ENCODE data around the gene MAPK11.

MAPK11 gene

DNA sequence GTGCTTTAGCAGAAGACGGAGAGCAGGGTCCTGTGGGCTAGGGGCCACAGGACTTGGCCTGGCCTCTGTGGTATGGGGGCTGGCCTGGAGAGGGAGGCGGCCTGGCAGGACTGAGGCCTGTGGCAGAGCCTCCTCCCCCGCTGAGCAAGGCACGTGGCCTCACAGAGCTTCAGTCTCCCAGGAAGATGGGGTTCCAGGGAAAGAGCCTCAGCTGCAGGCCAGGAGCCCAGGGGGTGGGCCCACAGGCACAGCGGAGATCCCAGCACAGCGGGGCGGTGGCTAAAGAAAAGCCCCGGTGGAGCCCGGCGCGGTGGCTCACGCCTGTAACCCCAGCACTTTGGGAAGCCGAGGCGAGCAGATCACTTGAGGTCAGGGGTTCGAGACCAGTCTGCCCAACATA is 10.9 kb downstream of the MAPK11 start:
- no peak for DNase-seq

DNA sequence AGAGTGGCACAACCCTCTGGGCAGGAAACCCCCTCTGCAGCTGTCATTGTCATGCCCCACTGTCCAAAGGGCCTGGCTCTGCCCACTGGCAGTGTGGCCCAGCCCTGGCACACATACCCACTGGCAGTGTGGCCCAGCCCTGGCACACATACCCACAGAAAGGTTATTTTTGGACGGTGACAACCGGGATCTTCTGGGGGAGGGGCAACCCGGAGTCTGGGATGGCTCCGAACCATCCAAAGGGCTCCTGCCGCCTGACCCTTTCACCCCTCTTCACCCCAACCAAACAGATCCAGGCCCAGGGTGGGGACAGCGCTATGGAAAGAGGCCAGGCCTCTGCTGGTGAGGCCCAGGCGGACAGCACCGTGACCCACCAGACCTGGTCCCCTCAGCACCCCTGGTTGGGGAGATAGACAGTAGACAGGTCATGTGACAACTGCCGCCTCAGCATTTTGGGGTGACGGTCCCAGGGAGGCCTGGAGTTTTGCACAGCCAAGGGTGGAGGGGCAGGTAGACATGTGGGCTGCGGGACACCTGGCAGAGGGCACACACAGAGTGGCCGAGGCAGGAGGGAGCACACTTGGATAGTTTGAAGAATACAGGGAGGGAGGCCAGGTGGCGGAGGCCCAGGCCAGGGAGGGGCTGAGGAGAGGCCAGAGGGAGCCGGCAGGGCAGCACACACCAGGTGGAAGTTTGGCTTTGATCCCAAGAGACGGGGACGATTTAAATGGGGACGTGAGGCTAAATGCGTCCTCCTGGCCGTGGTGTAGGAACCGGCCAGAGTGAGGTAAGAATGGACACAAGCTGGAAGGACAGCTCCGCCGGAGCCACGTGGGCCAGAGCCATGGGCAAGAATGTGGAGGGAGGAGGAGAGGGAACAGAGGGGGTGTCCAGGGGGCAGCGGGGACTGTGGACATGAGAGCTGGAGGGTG is 11.6 kb downstream of the MAPK11 start:
- no peak for DNase-seq

DNA sequence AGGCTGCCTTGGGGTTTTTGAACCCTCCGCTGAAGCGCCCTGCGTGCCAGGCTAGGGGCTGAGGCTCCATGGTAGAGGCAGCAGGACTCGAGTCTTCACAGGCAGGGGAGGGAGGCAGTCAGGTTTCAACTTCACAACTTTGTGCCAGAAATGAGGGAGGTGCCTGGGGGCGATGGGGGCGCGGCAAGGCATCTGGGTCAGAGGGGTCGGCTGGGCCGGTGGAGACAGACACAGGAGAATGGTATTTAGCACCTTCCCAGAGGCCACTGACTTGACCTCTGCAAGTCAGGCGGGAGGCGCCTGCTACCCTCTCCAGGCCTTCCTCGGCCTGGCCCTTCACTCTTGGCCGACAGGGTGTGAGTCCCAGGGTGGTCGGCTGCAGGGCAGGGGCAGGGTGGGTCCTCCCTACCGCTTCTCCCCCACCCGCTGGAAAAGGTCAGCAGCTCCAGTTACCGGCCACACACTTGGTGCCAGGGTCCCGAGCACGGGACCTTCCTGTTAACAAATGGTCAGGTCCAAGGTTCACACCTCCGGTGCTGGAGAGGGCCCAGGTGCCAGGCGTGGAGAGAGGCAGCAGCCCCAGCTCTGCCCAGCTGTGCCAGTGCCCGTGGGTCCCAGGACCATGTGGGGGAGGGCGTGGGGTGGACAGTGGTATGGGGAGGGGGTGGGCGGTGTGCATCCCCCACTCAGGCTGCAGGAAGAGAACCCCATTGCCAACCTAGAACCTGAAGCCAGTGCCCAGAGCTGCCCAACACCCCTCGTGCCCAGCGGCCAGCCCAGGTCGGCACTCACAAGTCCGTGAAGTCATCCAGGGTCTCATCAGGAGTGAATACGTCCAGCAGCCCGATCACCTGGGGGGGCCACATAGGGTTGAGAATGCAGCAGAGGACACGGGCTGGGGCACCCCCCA is 12.5 kb downstream of the MAPK11 start:
- DNase-seq: no peak

DNA sequence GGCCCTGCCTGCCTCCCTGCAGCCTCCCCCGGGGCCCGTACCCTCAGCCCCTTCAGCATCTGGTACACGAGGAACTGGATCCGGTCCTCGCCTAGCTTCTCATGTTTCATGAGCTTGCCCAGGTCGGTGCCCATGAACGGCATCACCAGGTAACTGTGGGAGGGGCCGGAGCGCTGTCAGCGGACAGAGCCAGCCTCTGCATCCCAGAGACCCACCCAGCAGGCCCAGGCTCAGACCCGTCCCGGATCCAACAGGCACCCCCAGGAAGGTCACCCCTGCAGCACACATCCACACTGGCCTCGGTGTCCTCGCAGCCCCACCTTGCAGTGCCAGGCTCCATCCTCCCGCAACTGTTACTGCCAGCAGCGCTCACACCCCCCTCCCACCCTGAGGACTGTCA is 13.1 kb downstream of the MAPK11 start:
- DNase-seq: no peak

DNA sequence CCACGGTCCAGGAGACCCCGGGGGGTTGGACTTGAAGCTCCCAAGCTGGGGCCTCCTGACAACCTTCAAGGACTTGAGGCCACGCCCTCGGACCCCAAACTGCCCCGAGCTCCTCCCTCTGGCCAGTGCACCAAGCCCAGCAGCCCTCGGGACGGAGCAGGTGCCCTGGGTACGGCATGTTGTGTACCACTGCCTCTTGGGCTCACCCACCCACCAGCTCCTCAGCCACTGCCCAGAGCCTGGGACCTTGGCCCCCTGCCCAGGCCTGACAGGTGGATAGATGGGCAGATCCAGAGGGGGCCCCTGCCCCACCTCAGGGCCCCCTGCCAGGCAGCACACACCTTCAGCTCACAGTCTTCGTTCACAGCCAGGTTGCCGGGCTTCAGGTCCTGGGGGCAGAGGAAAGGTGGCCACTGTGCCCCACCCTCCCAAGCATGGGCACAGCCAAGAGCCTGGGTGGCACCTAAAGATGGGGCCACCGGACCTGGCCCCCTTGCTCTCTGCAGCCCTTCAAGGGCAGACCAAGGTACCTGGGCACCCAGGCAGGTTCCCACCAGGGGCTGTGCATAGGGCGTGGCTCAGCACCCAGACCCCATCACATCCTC is 13.8 kb downstream of the MAPK11 start:
- DNase-seq: no peak

DNA sequence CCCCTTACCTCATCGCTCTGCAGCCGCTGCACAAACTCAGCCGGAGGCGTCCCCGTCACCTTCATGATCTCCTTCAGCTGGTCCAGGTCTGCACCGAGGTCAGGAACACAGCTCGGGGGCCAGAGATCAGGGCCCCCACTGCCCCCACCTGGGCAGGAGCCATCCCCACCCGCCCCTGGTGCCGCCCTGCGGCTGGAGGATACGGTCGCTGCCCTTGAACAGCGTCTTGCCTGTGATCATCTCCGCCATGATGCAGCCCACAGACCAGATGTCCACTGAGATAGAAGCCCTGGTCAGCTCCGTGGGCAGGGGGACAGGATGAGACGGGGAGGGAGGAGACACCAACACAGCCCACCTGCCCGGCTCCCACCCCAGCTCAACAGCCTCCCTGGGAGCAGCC is 14.6 kb downstream of the MAPK11 start:
- no peak for DNase-seq

DNA sequence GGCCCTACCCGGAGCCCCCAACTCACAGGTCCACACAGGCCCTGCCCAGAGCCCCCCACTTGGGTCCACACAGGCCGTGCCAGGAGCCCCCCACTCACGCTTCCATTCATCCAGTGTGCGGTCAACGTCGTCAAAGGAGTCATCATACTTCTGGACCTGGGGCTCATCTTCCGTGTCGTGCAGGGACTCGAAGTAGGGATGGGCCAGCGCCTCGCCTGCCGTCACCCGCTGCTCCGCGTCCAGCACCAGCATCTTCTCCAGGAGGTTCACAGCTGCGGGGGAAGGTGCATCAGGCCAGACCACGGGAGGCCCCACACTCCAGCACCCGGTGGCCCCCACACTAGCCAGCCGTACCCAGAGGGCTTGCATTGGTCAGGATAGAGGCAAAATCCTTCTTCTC is 15.1 kb downstream of the MAPK11 start:
- no peak for DNase-seq

DNA sequence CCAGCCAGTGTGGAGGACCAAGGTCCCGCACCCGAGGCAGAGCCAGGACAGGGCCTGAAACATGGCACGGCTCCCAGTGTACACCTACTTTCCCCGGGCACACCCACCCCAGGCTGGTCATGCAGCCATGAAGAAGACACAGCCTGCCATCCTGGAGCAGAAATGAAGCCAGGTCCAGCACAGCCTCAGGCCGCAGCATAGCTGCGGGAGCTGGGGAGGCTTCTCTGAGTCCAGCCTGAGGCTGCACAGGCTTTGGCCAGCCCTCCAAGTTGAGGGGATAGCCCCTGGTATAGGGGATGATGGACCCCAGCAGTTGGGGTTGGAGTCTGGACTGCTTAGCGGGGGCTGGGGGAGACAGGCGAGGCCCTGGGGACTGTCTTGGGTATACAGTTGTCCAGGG is 16.2 kb downstream of the MAPK11 start:
- DNase-seq: no peak

DNA sequence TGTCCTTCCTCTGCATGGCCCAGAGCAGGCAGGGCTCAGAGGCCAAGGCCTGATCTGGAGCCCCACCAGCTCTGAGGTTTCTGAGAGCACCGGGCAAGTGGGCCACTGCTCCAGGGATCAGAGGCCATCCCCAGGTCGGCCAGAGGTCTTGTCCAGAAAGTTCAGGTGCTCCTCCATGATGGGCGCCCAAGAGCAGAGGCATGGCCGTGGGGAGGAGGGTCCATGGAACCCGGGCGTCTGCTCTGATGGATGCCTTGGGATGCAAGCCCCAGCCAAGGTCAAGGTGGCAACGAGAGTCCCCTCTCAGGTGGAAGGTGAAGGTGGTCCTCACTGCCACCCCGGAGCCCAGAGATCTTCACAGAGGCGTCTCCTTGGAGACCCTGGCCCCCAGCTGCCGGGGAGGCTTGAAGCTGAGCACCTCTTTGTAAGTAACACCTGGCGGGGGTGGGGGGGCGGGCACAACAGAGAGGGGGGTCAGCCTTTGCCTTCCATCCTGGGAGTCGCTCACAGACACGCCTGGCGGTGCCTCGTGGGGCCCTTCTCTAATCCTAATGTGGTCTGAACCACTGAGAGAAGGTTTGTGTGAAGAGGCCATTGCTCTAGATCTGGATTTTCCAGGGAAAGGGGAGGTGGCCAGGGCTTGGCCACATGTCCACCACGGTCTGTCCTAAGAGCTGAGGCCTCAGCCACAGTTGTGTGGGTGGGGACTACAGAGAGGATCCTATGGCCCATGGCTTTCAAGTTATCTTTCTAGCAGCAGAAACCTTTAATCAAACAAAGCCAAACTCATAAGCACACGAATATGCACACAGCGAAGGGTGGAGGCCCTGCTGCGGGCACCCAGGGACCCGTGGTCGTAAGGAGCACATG is 16.9 kb downstream of the MAPK11 start:
- no peak for DNase-seq

DNA sequence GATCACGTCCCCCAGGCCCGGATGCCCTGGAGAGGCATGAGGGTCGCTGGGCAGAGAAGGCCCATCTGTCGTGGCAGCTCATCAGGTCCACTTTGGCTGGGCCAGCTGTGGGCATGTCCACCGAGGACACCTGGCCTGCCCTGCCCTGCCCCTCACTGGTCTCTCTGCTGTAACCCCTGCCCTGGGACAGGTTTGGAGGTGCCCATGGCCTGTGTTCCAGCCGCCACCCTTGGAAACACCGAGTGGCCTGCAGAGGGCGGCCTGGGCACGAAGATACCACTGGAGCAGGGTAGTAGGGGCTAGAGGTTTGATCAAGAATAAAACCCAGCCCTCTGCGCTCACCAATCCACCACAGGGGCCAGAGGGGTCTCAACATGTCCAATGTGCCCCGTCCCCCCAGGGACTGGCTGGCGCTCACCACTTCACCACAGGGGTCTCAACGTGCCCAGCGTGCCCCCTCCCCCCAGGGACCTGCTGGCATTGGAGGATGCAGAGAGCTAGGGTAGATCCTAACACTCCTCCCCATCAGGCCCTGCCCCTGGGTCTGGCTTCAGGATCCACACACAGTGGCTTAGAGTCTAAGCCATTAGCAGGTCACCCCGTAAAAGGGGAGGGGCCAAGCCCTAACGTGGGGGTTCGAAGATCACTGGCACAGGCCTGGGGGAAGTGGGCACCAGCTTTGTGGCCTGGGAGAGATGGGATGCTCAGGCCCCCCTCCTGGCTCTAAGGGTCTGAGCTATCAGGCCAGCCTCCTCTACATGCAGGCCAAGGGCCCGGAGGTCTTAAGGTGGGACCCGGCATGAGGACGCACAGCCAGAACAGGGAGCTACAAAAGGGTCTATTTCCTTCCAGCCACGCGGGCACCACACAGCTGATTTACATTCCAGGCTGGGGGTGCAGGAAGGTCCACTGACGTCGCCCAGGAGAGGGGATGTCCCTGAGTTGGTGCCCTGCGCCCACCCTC is 17.8 kb downstream of the MAPK11 start:
- peak; percentile 23 for DNase-seq

DNA sequence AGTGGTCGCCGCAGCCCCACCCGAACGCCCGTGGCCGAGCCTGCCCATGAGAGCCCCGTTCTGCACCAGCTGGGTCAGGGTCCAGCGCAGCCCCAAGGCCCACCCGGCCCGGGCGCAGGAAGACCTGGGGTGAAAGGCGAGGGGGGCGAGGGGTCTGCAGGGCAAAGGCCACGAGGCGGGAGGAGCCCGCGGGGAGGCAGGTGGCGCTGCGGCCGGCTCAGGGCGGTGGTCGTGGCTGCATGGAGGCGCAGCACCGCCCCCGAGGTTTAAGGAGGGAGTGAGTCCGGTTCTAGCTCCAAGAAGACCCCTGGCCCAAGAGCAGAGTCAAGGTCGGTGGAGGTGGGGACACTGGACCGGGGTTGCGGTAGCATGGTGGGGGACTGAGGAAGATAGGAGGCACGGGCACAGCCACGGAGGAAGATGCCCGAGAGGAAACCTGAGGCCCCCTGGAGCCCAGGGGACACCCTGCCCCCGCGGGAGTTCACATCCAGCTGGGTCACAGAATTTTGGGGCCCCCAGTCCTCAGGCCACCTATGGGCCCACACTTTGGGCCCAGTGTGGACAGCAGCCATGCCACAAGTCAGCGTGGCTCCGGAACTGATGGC is 18.6 kb downstream of the MAPK11 start:
- DNase-seq: no peak

DNA sequence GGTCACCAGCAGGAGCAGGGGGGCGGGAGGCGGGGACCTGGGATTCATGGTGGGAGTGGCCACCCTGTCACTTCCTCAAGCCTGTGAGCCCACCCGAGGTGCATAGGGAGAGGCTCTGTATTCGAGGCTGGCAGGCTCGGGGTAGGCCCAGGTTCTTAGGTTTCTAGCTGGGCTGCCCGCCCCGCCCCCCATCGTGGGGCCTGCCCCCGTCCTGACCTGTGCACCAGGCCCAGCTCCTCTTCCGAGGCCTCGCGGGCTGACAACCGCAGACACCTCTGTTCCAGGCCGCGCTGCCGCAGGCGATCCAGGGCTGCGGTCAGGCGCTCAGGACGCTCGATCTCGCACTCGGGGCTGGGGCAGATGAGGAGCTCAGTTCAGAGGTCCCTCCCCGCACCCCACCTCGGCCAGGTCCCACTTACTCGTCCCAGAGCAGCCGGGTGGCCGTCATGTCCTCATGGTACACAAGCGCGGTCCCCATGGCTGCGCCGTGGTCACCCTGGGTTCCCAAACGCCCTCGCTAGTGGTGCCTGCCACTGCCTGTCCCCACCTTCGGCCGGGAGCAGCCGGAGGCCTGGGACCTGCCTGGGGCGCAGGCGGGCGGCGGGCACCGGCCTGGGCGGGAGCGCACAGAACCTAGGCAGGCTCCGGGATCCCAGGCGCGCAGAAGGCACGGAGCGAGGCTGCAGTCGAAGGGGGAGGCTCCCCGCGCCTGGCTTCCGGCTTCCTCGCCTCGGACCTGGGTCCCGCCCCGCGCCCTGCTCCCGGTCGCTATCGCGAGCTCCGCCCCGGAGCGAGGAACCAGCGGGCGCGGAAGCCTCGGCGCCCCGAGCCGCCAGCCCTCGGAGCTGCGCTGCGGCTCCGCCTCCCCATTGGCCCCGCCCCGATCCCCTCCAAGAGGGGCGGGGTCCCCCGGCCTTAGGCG is 19.4 kb downstream of the MAPK11 start, which contains the start of gene HDAC10:
TSS of gene HDAC10 (minus strand) at position 711 of the 922 bp plus-strand sequence. CDS start at position 478, 233 bp downstream.
- DNase-seq: peak; percentile 71

DNA sequence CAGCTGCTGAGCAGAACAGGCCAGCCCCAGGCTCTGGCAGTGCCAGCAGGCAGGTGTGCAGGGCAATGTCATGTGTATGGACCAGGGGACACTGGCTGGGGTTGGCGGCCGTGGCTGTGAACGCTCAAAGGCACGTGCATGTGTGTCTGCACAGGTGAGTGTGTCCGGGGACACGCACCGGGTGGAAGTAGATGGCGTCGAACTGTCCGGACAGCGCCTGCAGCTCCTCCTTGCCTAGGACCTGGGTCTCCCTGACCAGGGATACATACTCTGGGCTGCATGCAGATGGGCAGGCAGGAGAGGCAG is 20.0 kb downstream of the MAPK11 start:
- DNase-seq: no peak

DNA sequence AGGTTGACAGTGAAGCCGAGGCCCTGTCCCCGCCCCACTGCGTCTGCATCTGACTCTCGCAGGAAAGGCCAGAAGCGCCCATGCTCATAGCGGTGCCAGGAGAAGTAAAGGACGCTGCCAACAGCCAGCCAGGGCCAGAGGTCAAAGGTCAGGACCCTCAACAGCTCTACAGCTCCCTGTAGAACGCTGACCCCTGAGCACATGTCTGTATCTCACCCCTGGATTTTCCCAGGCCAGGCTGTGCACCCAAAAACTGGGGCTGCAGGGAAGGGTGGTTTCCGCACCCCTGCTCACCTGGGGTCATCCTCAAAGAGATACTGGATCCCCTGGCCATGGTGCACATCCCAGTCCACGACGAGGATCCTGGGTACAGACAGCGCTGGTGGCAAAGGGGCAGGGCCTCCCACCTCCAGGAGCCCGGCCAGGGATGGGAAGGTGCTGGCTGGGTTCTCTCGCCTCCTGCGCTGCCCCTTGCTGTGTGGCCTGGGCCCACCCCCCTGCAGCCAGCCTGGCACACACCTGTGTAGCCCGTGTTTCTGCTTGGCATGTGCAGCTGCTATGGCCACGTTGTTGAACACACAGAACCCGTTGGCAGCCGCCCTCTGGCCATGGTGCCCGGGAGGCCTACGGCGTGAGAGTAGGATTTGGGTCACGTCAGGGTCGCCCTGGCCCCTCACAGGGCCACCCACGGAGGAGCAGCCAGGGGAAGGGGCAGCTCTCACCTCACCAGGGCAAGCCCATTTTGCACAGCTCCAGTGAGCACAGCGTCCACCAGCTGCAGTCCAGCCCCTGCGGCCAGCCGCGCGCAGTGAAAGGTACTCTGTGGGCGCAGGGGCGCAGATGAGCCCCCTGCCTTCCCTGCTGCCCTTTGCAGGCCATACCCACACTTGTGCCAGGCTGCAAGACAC is 20.6 kb downstream of the MAPK11 start:
- DNase-seq: no peak

DNA sequence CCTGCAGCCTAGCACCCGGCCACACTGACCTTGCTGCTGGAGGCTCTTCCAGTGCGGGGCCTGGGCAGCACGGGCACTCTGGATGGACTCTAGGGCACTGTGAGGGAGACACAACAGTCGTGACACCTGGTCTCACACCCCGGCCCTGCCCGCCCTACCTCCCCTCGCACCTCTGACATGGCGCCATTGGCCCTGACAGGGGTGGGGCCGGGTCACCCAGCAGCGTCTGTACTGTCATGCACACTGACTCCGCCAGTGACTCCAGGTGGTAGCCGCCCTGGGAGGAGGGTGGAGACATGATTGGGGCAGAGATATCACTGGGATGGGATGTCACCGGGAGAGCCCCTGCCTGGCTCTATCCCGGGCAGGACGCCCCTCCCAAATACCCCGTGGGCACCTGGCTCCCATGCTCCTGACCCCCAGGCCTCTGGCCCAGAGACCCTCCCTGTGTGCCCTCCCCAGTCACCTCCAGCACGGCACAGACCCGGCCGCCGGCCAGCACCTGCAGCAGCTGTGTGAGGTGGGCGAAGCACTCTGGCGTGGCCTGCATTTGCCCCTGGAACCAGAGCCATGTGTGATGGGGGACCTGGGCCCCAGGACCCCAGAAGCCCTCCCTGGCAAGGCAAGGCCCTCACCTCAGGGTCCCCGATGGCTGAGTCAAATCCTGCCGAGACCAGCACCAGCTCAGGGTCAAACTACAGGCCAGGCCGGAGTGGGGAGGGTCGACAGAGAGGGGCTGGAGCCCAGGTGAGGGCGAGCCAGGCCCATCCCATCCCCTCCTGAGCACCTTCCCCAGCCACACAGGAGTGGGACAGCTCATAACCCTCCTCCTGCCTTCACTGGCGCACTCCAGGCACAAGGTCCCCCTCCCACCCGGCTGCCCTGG is 21.7 kb downstream of the MAPK11 start:
- no peak for DNase-seq

DNA sequence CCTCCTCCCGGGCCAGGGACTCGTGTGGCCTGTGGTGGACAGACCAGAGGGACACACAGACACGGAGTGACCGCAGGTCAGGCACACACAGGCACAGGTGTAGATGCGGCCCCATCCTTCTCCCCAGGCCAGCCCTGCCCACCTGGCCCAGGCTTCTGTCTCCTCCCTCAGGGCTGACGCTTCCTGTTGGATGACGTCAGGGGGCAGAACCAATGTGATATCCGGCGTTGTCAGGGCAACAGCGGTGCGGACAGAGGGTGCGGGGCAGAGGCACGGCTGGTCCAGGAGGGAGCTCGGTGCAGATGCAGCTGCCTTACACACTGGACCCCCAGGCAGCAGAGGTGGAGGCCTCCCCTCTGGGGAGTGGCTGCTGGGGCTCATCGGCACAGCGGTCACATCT is 22.4 kb downstream of the MAPK11 start:
- DNase-seq: no peak
